ENCODE data around the gene SPRR2B. TPM values are rescaled to one million over a fixed set of nuclear protein-coding genes. Genes with fewer than 3 reads are reported as not detected.

SPRR2B gene
- total RNA-seq, 1 experiment from 2014 or later = not detected

Other genes starting within 250 kb of the SPRR2B start
- gene LCE1A, start 244.1 kb downstream of the SPRR2B start, total RNA-seq (2022) = not detected in 2 replicates
- gene LCE6A, start 228.8 kb downstream of the SPRR2B start, total RNA-seq (2022) = not detected in 2 replicates
- not detected in 2 replicates for gene LCE7A, start 211.6 kb downstream of the SPRR2B start, total RNA-seq (2022)
- not detected in 2 replicates for gene SMCP, start 193.3 kb downstream of the SPRR2B start, total RNA-seq (2022)
- gene IVL, start 163.1 kb downstream of the SPRR2B start, total RNA-seq (2022) = not detected in 2 replicates
- gene SPRR5, start 124.4 kb downstream of the SPRR2B start, total RNA-seq (2022) = not detected in 2 replicates
- not detected in 2 replicates for gene SPRR4, start 101.0 kb downstream of the SPRR2B start, total RNA-seq (2022)
- gene SPRR1A, start 87.5 kb downstream of the SPRR2B start, total RNA-seq (2022) = not detected in 2 replicates
- gene SPRR3, start 69.9 kb downstream of the SPRR2B start, total RNA-seq (2022) = 0.70 and 1.0 TPM in 2 replicates
- not detected in 2 replicates for gene SPRR1B, start 40.4 kb downstream of the SPRR2B start, total RNA-seq (2022)
- not detected in 2 replicates for gene SPRR2D, start 30.5 kb downstream of the SPRR2B start, total RNA-seq (2022)
- not detected in 2 replicates for gene SPRR2A, start 14.1 kb downstream of the SPRR2B start, total RNA-seq (2022)
- not detected in 2 replicates for gene SPRR2E, start 22.9 kb upstream of the SPRR2B start, total RNA-seq (2022)
- gene SPRR2F, start 41.9 kb upstream of the SPRR2B start, total RNA-seq (2022) = not detected in 2 replicates
- gene SPRR2G, start 79.3 kb upstream of the SPRR2B start, total RNA-seq (2022) = not detected in 2 replicates
- not detected in 2 replicates for gene LELP1, start 131.8 kb upstream of the SPRR2B start, total RNA-seq (2022)
- 0.88 TPM in 1 of 2 replicates, not detected in the other for gene PRR9, start 146.0 kb upstream of the SPRR2B start, total RNA-seq (2022)
- gene LORICRIN, start 188.1 kb upstream of the SPRR2B start, total RNA-seq (2022) = not detected in 2 replicates
- not detected in 2 replicates for gene PGLYRP3, start 241.3 kb upstream of the SPRR2B start, total RNA-seq (2022)